GM20431 (cell line): Measurements from ENCODE around the gene NARF.

ENCODE experiments used
- in situ Hi-C: fragments of 300-500 bp; cut with MseI, MboI; formaldehyde crosslinking; loops from one replicate; pipeline ENCODE4 v1.15.0; 2020; ENCODE audit warnings: low sequenced_read_pairs; ENCODE audit not compliant: unreplicated experiment

The NARF gene

GRCh38 chr17:82432017-82432416 is 26.5 kb upstream of the NARF start:
- in situ Hi-C loops: no loop called here

- in situ Hi-C loops: no loop called here
These were observed 24.9 kb upstream of the NARF start for GRCh38 chr17:82433560-82434215.

GRCh38 chr17:82434216-82434565 is 24.4 kb upstream of the NARF start:
- in situ Hi-C loops: no loop called here

- in situ Hi-C loops: no loop called here
These were observed 23.4 kb upstream of the NARF start for GRCh38 chr17:82435103-82435502.

GRCh38 chr17:82435601-82436583 is 22.6 kb upstream of the NARF start:
- in situ Hi-C loops: no loop called here

GRCh38 chr17:82436601-82437324 is 21.8 kb upstream of the NARF start:
- in situ Hi-C loops: no loop called here

GRCh38 chr17:82437325-82437668 is 21.2 kb upstream of the NARF start:
- in situ Hi-C loops: no loop called here

GRCh38 chr17:82438401-82439193 is 19.9 kb upstream of the NARF start:
- in situ Hi-C loops: no loop called here

GRCh38 chr17:82439194-82439828 is 19.2 kb upstream of the NARF start:
- in situ Hi-C loops: no loop called here

GRCh38 chr17:82439829-82440365 is 18.6 kb upstream of the NARF start:
- in situ Hi-C loops: no loop called here

- in situ Hi-C loops: no loop called here
These were observed 18.0 kb upstream of the NARF start for GRCh38 chr17:82440469-82440981.

GRCh38 chr17:82440991-82441627 is 17.4 kb upstream of the NARF start:
- in situ Hi-C loops: no loop called here

GRCh38 chr17:82441691-82442487 is 16.7 kb upstream of the NARF start:
- in situ Hi-C loops: no loop called here

GRCh38 chr17:82442643-82443464 is 15.7 kb upstream of the NARF start:
- in situ Hi-C loops: no loop called here

- in situ Hi-C loops: no loop called here
These were observed 14.9 kb upstream of the NARF start for GRCh38 chr17:82443465-82444283.

GRCh38 chr17:82444284-82444893 is 14.2 kb upstream of the NARF start:
- in situ Hi-C loops: no loop called here
